T47D (cell line): ENCODE results near the gene DPAGT1.
A peak's percentile ranks its signal among the peaks of the same experiment; 100 is the strongest.
"Not testable (repeated sequence)": the region's sequence is repeated elsewhere in the genome, so short reads cannot be mapped to it uniquely, and the experiment has no call there.

Source experiments
- DNase-seq, 2 experiments: peaks; one replicate each; pipeline versions ENCODE4 v3.0.0 to v3.0.0-alpha.2; 2011 to 2012; ENCODE audit warnings: low read depth in 1 of 2, low spot score in 1 of 2
- JUND ChIP-seq: IDR thresholded peaks from 2 replicates; pipeline ENCODE4 v1.6.1; 2012; ENCODE audit warnings: low read depth
- in situ Hi-C: cut with HindIII; loops from 2 replicates; pipeline ENCODE4 v1.10.0; 2016; ENCODE audit warnings: low sequenced_read_pairs, low pct_unique_long_range_greater_than_20kb

Gene DPAGT1

DNA sequence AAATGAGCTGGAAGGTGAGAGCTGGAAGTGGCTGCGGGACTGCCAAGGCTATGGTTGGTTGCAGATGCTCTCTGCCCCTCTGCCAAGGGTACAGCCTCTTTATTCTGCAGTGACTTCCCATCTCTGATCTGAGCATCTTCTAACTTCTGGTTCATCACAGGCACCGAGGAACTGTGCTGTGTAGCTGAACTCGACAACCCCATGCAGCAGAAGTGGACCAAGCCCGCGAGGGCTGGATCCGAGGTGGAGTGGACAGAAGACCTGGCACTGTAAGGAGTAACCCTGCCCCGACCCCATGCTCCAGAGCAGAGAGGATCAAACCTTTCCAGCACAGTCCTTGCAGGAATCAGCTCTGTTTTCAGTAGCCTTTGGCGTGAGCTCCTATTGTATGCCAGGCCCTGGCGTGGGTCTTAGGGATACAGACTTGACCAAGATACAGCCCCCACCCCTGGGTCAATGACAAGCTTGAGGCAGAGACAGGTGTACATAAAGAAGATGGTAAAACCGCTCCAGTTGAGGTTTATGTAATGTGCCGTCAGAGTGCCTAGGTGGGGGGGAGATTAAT lies 9.8 kb upstream of the DPAGT1 start:
- no peak for DNase-seq
- TF ChIP-seq JUND, result no peak
- in situ Hi-C loops, result no loop called here

DNA sequence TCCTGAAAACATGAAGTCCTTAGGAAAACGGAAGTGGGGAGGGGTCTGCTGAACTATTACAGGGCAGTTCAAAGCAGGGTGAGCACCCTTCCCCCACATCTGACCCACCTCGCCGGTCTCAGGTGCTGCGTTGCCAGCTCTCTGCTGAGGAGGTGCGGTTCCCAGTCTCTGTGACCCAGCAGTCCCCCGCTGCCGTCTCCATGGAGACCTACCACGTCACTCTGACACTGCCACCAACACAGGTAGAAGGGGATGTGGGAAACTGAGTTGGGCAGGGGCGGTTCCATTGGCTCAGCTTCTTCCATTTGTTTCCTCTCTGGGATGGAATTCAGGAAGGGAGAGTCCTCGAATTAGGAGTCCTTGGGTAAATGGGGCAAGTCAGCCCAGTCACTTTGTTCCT lies 8.8 kb upstream of the DPAGT1 start:
- TF ChIP-seq JUND, result no peak
- in situ Hi-C loops, result no loop called here
- DNase-seq, result no peak

DNA sequence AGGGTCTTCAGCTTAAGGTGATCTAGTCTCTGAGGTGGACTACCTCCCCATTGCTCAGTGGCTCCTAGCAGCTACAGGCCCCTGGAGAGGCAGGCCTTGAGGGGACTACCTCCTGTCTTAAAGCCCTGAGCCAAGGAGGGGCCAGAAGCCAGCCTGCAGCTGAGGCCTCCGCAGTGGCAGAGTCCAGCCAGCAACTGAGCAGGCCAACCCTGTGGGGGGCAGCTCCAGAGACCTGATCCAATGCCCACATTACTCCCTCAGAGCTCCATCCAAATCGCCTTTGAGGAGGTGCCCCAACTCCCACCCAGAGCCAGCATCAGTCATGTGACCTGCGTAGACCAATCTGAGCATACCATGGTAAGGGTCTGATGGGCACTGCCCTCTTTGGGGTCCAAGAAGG lies 8.2 kb upstream of the DPAGT1 start:
- no peak for DNase-seq
- TF ChIP-seq JUND, result no peak
- in situ Hi-C loops, result no loop called here

DNA sequence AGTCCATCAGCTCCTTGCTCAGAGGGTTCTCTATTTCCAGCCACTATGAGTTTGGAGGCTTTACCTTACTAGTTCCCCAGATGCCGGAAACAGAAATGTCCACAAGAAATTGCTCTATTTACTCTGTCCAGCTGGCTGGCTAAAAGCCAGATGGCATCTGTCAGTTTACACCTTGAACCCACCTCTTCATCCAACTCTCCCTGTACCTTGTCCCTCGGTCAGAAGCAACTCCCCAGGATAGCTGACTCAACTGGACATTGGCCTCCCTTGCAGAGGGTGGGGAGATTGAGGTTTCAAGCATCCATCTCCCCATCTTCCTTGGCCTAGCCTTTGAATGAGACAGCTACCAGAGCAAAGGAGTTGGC lies 7.2 kb upstream of the DPAGT1 start:
- in situ Hi-C loops, result no loop called here
- DNase-seq, result no peak
- TF ChIP-seq JUND, result no peak

DNA sequence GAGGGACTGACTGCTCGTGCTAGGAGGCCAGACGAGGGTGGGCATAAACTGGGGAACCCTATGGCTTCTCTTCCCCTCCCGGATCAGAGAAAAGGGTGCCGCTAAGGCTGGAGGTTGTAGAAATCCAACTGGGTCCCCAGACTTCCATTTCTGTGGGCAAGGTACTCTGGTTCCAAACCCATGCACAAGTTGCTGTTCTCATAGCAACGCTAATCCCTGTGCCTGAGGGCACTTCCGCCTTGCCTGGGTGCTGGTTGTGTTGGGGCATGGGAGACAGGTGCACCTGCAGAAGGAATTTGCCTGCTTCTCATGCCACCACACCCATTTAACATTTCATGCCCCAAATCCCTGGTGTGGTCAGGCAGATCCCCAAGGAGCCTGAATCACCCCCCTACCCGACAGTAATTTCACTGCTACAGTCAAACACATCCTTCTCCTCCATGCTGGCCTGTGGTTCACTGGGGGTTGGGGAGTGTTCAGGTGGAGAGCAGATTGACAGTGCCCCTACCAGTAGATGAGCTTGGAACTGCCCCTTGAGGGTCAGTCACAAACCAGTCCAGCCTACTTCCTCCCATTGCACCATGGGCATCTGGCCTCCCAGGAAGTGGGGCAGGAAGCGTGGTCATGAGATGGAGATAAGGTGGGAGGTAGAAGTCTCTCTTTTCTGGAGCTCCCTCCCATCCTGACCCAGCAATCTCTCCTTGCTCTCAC lies 6.6 kb upstream of the DPAGT1 start:
- peak; percentile 94 to 97 for DNase-seq
- in situ Hi-C loops, result no loop called here
- TF ChIP-seq JUND, result no peak

DNA sequence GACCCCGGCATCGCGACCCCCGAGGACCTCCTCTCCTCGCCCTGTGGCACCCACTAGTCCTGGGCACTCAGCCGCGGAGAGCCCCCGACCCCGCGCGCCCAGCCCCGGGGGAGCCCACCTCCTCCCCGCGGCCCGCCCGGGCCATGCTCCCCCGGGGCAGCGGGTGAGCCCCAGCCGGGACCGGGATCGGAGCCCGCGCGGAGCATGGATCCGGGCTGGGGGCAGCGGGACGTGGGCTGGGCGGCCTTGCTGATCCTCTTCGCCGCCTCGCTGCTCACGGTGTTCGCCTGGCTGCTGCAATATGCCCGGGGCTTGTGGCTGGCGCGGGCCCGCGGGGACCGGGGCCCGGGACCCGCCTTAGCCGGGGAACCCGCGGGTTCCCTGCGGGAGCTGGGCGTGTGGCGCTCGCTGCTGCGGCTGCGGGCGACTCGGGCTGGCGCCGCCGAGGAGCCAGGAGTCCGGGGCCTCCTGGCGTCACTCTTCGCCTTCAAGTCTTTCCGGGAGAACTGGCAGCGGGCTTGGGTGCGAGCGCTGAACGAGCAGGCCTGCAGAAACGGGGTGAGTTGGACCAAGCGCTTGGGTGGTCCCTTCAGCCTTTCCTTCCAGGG lies 6.0 kb upstream of the DPAGT1 start:
- in situ Hi-C loops, result no loop called here
- DNase-seq, result peak in 1 of 2 experiments; percentile 32
- no peak for TF ChIP-seq JUND

DNA sequence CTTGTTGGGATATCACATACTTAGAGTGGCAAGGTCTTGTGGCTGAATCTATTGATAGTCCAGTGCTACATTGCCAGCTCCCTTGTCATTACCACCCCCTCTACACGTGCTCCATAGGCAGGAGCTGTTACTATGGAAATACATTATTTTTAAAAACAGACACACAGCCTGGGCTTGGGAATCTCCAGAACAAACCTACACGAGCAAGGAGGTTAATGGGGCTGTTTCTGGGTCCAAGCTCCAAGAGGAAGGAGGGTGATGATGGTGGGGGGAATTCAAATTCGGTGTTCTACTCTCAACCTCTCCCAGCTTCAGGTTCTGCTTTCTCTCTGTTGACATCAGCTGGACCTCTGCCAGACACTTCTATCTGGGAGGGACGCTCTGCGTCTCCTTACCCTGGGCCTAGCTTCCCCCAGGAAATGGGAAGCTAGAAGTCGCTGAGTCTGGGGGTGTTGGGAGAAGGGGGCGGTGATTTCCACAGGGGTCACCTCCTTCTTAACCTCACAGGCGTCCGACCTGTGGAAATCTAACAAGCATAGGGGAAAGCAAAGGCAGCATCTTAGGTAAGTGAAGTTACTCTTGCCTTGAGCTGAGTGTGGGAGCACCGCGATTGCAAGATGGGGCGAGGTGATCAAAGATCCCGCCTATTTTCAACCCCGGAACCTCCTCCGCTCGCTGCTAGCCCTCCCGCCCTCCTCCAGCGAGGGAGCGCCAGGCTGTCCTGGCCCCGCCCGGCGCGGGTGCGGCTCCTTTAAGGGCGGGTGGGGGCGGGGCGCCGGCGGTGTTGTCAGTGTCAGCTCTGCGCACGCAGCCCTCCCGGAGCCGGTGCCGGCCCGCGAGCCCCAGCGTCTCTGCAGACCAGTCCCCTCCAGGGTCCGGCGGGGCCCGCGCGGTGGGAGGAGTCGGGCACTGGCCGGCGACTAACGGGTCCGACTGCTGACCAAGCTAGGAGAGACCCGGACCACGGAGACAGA lies 5.2 kb upstream of the DPAGT1 start, which contains the start of gene C2CD2L:
TSS of gene C2CD2L (plus strand) at position 781 of the 974 bp plus-strand sequence. CDS start 398 bp downstream, outside the sequence.
- TF ChIP-seq JUND, result no peak
- in situ Hi-C loops, result no loop called here
- DNase-seq, result peak; percentile 91 to 96

DNA sequence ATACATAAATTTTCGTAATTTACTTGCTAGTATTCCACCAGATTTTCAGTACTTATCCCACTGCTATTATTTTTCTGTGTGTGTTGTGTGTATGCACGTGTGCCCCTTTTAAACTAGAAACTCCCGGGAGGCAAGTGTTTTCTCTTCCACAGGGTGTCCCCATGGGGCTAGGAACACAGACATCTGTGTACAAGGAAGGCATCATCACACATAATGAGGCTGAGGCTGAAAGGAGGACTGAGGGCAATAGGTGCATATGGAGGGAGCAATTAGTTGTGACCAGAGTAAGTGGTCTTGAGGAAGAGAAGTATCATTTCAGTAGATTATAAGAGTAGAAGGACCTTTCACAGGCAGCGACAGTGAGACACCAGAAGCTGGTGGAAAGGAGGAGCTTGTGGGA lies 2.1 kb upstream of the DPAGT1 start:
- in situ Hi-C loops, result no loop called here
- peak in 1 of 2 experiments; percentile 75 for DNase-seq
- no peak for TF ChIP-seq JUND

DNA sequence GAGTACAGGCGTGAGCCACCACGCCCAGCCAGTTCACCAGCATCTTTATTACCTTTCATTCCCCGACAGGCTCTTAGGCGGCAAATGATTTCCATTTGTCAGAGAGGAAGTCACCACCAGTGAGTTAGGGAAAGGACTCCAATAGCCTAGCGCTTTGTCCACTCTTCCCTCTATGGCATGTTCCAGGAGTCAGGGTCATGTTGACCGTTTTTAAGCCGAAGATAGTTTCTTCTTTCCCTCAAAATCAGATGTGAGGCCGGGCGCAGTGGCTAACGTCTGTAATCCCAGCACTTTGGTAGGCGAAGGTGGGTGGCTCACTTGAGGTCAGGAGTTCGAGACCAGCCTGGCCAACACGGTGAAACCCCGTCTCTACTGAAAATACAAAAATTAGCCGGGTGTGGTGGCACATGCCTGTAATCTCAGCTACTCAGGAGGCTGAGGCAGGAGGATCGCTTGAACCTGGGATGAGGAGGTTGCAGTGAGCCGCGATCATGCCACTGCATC lies 1.6 kb upstream of the DPAGT1 start:
- DNase-seq, result peak in 1 of 2 experiments; percentile 56
- in situ Hi-C loops, result not testable (repeated sequence)

DNA sequence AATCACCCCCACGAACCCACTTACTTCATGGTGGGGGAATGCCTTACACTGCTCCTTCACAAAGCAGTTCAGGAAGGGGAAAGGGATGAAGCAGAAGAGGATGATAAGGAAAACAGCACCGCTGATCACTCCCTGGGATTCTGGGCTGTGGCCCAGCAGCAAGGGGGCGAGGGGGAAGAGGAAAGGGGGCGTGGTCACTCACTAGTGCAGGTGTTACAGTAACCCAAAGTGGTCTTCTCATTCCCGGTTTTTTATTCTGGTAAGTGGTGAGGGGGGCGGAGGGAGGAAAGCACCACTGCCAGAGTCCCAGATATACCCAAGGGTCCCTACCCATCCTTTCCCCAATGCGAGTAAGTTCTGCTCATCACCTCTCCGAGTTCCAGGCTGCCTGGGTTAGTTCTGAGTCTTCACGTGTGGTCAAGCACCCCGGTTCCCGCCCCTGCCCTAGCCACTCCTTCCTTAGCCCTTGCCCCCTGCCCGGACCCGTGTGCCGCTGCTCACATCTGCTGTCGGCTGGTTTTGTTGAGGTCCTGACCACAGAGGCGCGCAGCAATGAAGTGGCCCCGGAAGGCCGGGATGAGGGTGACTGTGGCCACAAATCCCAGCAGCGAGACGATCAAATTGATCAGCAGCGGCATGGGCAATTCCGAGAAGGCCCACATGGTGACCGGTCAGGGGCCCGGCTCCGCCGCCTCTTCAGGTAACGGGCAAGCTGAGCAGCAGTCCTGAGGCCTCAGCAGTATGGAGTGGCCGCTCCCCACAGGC lies 477 bp downstream of the DPAGT1 start:
- in situ Hi-C loops, result no loop called here
- no peak for DNase-seq
- TF ChIP-seq JUND, result no peak

DNA sequence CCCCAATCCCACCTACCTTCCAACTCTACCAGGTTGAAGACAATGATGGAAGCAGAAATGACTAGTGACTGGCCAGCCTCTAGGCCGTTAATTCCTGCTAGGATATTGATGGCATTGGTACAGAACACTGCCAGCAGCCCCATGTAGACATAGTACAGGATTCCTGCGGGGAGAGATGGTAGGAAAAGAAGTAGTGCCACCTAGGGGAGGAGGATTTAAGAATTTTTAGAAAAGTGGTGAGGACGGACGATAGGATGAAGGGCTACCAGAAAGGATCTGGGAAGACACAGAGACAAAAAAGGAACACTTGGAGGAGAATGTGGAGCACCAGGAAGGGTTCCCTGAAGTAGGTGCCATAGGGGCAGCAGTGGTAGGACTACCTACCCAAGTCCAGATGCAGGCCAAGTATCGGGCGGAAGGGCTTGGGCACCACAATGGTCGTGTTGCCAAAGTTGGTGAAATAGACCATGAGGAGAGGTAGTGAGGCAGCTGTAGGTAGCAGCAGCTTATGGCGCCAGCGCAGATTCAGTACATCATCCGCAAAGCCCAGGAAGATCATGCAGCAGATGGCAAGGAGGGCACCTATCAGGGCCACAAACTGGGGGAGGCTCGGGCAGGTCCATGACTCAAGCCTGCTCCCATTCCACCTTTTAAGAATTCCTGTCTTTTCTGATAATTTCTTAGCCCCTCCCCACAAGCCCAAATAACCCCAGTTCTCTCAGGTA lies 1.2 kb downstream of the DPAGT1 start:
- DNase-seq, result peak in 1 of 2 experiments; percentile 82
- in situ Hi-C loops, result no loop called here
- TF ChIP-seq JUND, result no peak
